Mononuclear cell (primary cell): ENCODE measurements around the gene NSG2. TPM values are rescaled to one million over a fixed set of nuclear protein-coding genes. Genes with fewer than 3 reads are reported as not detected.

ENCODE experiments used
- H3K27me3 ChIP-seq: 2 replicates; pipeline ENCODE4 v1.6.0; 2011; ENCODE audit warnings: low read length, control low read depth; ENCODE audit not compliant: insufficient read depth
- H3K4me1 ChIP-seq: 2 replicates; pipeline ENCODE4 v1.5.1; 2011; ENCODE audit warnings: mild to moderate bottlenecking, low read length, control low read depth; ENCODE audit not compliant: insufficient read depth
- H3K4me3 ChIP-seq: 2 replicates; pipeline ENCODE4 v1.5.1; 2011; ENCODE audit warnings: mild to moderate bottlenecking, low read length, moderate library complexity
- H3K9me3 ChIP-seq: 2 replicates; pipeline ENCODE4 v1.5.1; 2011; ENCODE audit warnings: low read depth, mild to moderate bottlenecking, control low read depth, low read length
- total RNA-seq: library from RNA; depleted of rRNA; stranded (reverse); fragments of >200 nt; gene quantifications from one replicate; pipeline ENCODE4 v1.2.3, GENCODE V29; 2012

NSG2 gene
- total RNA-seq, 1 donor, result not detected

- Histone ChIP-seq H3K9me3 (no peaks in the 10 kb centered on the region), H3K4me3 (no peak overlapping the region), H3K4me1 (no peaks in the 10 kb centered on the region), H3K27me3 (no peaks in the 10 kb centered on the region)
These were observed 61.6 kb downstream of the NSG2 start for GRCh38 chr5:174106997-174107655.

GRCh38 chr5:174108745-174109144 lies 63.2 kb downstream of the NSG2 start:
- H3K4me3 ChIP-seq, result no peak overlapping the region
- H3K4me1 ChIP-seq, result no peaks in the 10 kb centered on the region
- H3K27me3 ChIP-seq, result no peaks in the 10 kb centered on the region
- H3K9me3 ChIP-seq, result no peaks in the 10 kb centered on the region

GRCh38 chr5:174109698-174110260 lies 64.3 kb downstream of the NSG2 start:
- no peak overlapping the region for H3K4me3 ChIP-seq
- no peaks in the 10 kb centered on the region for H3K9me3 ChIP-seq
- no peaks in the 10 kb centered on the region for H3K27me3 ChIP-seq
- no peaks in the 10 kb centered on the region for H3K4me1 ChIP-seq

DNA sequence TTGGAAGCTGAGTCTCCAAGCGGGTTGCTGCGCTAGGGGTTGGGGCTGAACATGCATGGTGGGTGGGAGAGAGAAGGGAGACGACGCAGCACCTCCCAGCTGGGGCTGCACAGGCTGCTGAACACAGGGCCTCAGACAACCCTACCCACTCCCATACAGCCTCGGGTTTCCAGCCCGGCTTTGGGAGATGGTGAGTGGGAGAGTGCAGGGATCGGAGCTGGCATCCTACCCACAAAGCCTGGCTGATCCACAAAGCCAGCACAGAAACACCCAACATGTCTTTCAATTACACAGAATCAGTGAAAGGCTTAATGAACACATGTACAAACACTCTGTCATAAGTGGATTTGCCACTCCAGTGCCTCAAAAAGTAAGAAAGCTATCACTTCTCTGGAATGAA lies 64.8 kb downstream of the NSG2 start:
- Histone ChIP-seq H3K4me3 (no peak overlapping the region), H3K27me3 (no peaks in the 10 kb centered on the region), H3K4me1 (no peaks in the 10 kb centered on the region), H3K9me3 (no peaks in the 10 kb centered on the region)

GRCh38 chr5:174111287-174111973 lies 65.9 kb downstream of the NSG2 start:
- no peak overlapping the region for H3K4me3 ChIP-seq
- H3K27me3 ChIP-seq, result no peaks in the 10 kb centered on the region
- H3K4me1 ChIP-seq, result no peaks in the 10 kb centered on the region
- H3K9me3 ChIP-seq, result no peaks in the 10 kb centered on the region

- no peaks in the 10 kb centered on the region for H3K9me3 ChIP-seq
- no peaks in the 10 kb centered on the region for H3K27me3 ChIP-seq
- H3K4me1 ChIP-seq, result no peaks in the 10 kb centered on the region
- no peak overlapping the region for H3K4me3 ChIP-seq
These were observed 69.7 kb downstream of the NSG2 start for GRCh38 chr5:174115226-174115625.

DNA sequence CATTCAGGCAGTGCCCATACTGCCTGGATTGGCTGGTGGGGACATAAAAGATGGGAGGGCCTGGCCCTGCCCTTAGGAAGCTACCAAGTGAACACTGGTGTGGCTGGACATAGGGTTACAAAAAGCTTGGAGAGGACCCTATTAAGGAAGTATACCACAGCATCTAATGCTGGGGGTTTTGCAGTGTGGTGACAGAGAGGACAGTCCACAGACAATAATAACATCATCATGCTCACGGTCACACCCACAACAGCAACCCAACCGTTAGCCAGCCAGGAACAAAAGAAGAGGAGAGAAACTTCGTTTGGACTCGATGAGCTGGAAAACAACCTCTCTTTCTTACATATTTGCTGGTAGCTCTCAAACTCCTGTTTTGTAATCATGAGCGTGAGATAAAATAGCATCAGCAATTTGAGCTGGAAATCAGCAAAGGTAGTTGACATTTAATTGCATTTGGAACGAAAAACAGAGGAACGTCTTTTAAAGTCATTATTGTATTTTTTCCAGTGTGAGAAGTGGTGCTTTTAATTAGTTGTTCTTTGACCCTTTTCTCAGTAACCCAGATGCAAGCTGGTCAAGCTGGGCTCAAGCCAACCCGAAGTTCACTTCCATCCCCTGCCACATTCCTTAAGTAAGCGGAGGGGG lies 73.4 kb downstream of the NSG2 start:
- Histone ChIP-seq H3K4me3 (no peak overlapping the region), H3K27me3 (no peaks in the 10 kb centered on the region), H3K9me3 (no peaks in the 10 kb centered on the region), H3K4me1 (no peaks in the 10 kb centered on the region)

GRCh38 chr5:174119468-174119881 lies 74.0 kb downstream of the NSG2 start:
- H3K4me1 ChIP-seq, result no peaks in the 10 kb centered on the region
- no peaks in the 10 kb centered on the region for H3K9me3 ChIP-seq
- no peak overlapping the region for H3K4me3 ChIP-seq
- no peaks in the 10 kb centered on the region for H3K27me3 ChIP-seq

DNA sequence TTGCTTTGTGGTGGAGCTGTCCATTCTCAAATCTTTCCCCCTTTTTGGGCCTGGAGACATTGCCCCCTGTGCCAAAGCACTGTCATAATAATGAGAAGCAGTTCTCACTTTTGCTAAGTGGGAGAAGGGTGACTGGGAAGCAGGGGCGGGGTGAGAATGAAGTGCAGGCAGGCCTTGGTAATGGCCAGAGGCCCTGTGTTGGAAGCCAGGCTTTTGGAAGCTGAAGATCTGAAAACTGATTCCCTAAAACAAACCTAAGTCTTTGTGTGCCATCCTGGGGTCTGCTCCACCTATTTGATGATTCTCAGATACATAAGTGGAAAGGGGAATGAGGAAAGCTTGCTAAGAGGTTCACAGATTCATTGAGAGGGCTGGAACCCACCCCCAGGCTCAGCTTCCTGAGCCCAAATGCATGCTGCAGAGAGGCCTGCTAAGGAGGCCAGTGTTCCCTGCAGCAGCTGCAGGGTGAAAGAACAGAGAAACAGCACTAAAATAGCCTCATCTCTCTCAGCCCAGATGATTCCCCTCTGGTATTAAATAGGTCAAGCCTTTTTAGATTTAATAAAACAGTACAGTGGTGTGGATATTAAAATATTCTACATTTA lies 75.0 kb downstream of the NSG2 start:
- no peaks in the 10 kb centered on the region for H3K9me3 ChIP-seq
- H3K27me3 ChIP-seq, result no peaks in the 10 kb centered on the region
- H3K4me1 ChIP-seq, result no peaks in the 10 kb centered on the region
- no peak overlapping the region for H3K4me3 ChIP-seq

DNA sequence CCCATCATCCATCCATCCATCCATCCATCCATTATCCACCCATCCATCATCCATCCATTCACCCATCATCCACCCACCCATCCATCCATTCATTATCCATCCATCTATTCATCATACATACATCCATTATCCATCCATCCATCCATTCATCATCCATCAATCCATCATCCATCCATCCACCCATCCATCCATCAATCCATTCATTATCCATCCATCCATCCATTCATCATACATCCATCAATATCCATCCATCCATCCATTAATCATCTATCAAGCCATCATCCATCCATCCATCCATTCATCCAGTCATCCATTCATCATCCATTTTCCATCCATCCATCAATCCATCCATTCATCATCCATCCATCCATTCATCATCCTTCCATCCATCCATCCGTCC lies 89.0 kb downstream of the NSG2 start:
- no peaks in the 10 kb centered on the region for H3K27me3 ChIP-seq
- no peaks in the 10 kb centered on the region for H3K4me1 ChIP-seq

GRCh38 chr5:174139623-174140022 lies 94.1 kb downstream of the NSG2 start:
- Histone ChIP-seq H3K4me3 (no peak overlapping the region), H3K4me1 (no peaks in the 10 kb centered on the region), H3K27me3 (no peaks in the 10 kb centered on the region), H3K9me3 (no peaks in the 10 kb centered on the region)

More for the DNA sequence above, 89.0 kb downstream of the NSG2 start:
- H3K4me3 ChIP-seq, result no peak overlapping the region
- H3K9me3 ChIP-seq, result no peaks in the 10 kb centered on the region

DNA sequence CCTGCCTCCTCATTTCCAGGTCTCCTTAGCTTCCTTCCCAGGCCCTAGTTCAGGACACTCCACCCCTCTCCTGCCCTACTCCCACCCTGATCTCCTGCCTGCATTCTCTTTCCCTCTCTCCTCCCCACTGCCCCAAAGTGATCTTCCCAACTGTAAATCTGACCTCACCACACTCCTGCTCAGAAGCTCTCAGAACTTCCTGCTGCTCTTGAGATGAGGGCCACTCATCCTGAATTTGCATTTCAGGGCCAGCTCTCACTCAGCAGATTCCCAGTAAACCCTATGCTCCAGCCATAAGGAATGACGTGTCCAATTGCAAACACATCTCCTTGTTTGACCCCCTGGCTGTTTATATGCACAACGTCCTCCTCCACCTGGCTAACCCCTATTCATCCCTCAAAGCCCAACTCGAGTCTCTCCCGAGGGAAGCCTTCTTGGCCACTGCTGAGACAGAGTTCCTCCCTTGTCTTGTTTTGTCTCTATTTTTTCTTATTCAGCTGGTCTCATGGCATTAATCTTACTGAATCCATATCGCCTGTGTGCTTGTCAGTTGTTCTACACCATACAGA lies 95.0 kb downstream of the NSG2 start:
- Histone ChIP-seq H3K9me3 (no peaks in the 10 kb centered on the region), H3K4me3 (no peak overlapping the region), H3K27me3 (no peaks in the 10 kb centered on the region), H3K4me1 (no peaks in the 10 kb centered on the region)

GRCh38 chr5:174141398-174141797 lies 95.9 kb downstream of the NSG2 start:
- Histone ChIP-seq H3K4me1 (no peaks in the 10 kb centered on the region), H3K9me3 (no peaks in the 10 kb centered on the region), H3K27me3 (no peaks in the 10 kb centered on the region), H3K4me3 (no peak overlapping the region)

GRCh38 chr5:174145091-174145490 lies 99.6 kb downstream of the NSG2 start:
- no peak overlapping the region for H3K4me3 ChIP-seq
- no peaks in the 10 kb centered on the region for H3K9me3 ChIP-seq
- H3K4me1 ChIP-seq, result no peaks in the 10 kb centered on the region
- no peaks in the 10 kb centered on the region for H3K27me3 ChIP-seq

GRCh38 chr5:174145821-174146220 lies 100.3 kb downstream of the NSG2 start:
- no peaks in the 10 kb centered on the region for H3K4me1 ChIP-seq
- no peak overlapping the region for H3K4me3 ChIP-seq
- H3K9me3 ChIP-seq, result no peaks in the 10 kb centered on the region
- H3K27me3 ChIP-seq, result no peaks in the 10 kb centered on the region
